Measurements from ENCODE around the gene LNX2.

DNA sequence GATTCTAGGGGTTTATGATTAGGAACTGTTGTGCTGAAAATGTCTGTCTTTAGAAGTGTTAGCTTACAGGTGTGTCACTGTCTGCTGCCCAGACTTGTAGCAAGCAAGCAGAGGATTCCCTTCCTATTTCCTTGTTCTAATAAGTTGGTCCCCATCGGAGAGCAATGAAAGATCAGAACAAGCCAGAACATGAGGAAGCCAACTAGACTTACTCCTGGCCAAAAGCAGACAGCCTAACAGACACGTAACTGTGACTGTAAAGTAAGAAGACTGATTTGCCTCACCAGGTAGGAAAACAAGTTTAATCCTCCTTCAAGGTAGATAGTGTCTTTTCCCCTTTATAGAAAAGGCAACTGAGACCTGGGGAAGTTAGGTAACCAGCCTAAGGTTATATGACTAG, 13.9 kb upstream of the LNX2 start:
- TF ChIP-seq POLR2A (IDR thresholded peaks at IDR 0.05) (no peak), CTCF (IDR thresholded peaks at IDR 0.05) (no peak)
